Right lobe of liver (tissue), 6 donors: ENCODE data around the gene DHX29. TPM values are rescaled to one million over a fixed set of nuclear protein-coding genes. Genes with fewer than 3 reads are reported as not detected.

Experiments
- ATAC-seq, 4 donors: fragments of 200-7000 bp; cut with Tn5 transposase; one replicate each; pipeline ENCODE4 v1.9.1; 2020; ENCODE audit warnings: mild to moderate bottlenecking in 4 of 4, moderate library complexity in 4 of 4
- DNase-seq, 3 donors: peaks; one replicate each; pipeline ENCODE4 v3.0.0-alpha.2; 2020
- H3K27ac ChIP-seq, 3 donors: fragments of 200-600 bp; one replicate each; pipeline ENCODE4 v1.8.0; 2022
- H3K27me3 ChIP-seq, 2 donors: fragments of 200-600 bp; one replicate each; pipeline ENCODE4 v1.8.0; 2022
- H3K36me3 ChIP-seq, 4 donors: fragments of 200-600 bp; sonication (generic) in 1 of 4; one replicate each; pipeline versions ENCODE4 v1.5.1 to v1.8.0; 2017 to 2022; ENCODE audit warnings: control low read depth in 1 of 4
- H3K4me1 ChIP-seq, 4 donors: fragments of 200-600 bp; sonication (generic) in 1 of 4; one replicate each; pipeline versions ENCODE4 v1.5.1 to v1.8.0; 2017 to 2022; ENCODE audit warnings: control low read depth in 1 of 4
- H3K4me3 ChIP-seq, 3 donors: fragments of 200-600 bp; one replicate each; pipeline ENCODE4 v1.8.0; 2022
- H3K9me3 ChIP-seq, 4 donors: fragments of 200-600 bp; sonication (generic) in 1 of 4; one replicate each; pipeline versions ENCODE4 v1.5.1 to v1.8.0; 2017 to 2022; ENCODE audit warnings: control low read depth in 1 of 4
- POLR2A ChIP-seq: fragments of 450-650 bp; IDR thresholded peaks from one replicate; pipeline ENCODE4 v1.6.1; 2017; ENCODE audit warnings: antibody characterized with exemption, mild to moderate bottlenecking
- WGBS: methylation state at CpG from one replicate; pipeline ENCODE4 v1.1.6; 2018; ENCODE audit warnings: low coverage, low lambda C conversion rate; ENCODE audit not compliant: insufficient coverage; ENCODE audit errors: missing lambda C conversion rate; 5-methylcytosine and 5-hydroxymethylcytosine counted together
- intact Hi-C, 2 donors: fragments of 100-400 bp; cut with DNase I; formaldehyde crosslinking; loops; one replicate each; pipeline versions ENCODE4 v1.11.2 to v1.14.1; 2022
- total RNA-seq, 6 experiments: library from RNA; depleted of rRNA in 2 of 6; stranded (reverse); fragments of >200 nt in 2 of 6; fragmentation: NEBNext Ultra II Directional in 3 of 6; extraction: Animal tissue kit (Norgen Biotek cat#: 25700) in 3 of 6; gene quantifications; one replicate each; pipeline versions ENCODE4 v1.1.0 to v1.2.4, GENCODE V29; 2016 to 2023
- TF ChIP-seq, protein P1 (sequence below), 4 donors: fragments of 200-600 bp in 3 of 4; fragments of 450-650 bp in 1 of 4; IDR thresholded peaks; one replicate each; pipeline versions ENCODE4 v1.5.1 to v1.8.0; 2016 to 2022; ENCODE audit warnings: antibody characterized with exemption in 4 of 4, mild to moderate bottlenecking in 2 of 4
- donor health status: DM: no; HTN: yes; CAD: no.
- donor health status: DM: no; HTN: no; CAD: no.
- donor health status: DM: no; HTN: no; CAD: no.
- donor health status: DM: no; HTN: yes; CAD: no.
- donor health status: DM: no; HTN: yes; CAD: no.

Gene DHX29
- total RNA-seq, 6 experiments from 2014 or later, result 10.8 to 18.2 (median 14.7) TPM

DNA sequence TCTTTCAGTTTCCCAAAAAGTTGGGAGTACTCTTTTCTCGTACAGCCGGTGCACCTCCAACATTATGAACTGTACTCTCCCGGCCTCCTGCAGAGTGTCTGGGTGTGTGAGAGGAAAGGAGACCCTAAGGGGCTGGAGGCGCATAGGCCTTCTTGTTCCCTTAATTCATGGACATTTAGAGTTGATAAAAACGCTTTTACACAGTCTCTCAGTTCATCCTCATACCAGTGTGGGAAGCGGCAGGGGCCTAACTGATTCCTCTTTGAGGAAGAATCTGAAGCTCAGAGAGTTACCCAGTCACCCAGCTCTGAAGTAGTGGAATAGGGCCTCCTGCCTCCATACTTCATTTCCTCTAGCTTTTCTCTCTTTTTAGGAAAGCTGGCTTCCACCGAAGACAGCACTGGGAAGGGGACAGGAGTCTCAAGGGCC lies 83.7 kb downstream of the DHX29 start:
- Histone ChIP-seq H3K4me1 (peaks cover 0 to 24% (median 0%) of the 10 kb centered on the region in 4 donors), H3K9me3 (no peaks in the 10 kb centered on the region), H3K27me3 (peaks cover 0 to 77% of the 10 kb centered on the region in 2 donors), H3K36me3 (no peaks in the 10 kb centered on the region), H3K27ac (no peak overlapping the region), H3K4me3 (no peak overlapping the region)
- WGBS, result 50% methylated on average over 4 of the region's 7 CpGs
- DNase-seq, result no peak
- ATAC-seq, result no peak
- TF ChIP-seq, protein P1, sequence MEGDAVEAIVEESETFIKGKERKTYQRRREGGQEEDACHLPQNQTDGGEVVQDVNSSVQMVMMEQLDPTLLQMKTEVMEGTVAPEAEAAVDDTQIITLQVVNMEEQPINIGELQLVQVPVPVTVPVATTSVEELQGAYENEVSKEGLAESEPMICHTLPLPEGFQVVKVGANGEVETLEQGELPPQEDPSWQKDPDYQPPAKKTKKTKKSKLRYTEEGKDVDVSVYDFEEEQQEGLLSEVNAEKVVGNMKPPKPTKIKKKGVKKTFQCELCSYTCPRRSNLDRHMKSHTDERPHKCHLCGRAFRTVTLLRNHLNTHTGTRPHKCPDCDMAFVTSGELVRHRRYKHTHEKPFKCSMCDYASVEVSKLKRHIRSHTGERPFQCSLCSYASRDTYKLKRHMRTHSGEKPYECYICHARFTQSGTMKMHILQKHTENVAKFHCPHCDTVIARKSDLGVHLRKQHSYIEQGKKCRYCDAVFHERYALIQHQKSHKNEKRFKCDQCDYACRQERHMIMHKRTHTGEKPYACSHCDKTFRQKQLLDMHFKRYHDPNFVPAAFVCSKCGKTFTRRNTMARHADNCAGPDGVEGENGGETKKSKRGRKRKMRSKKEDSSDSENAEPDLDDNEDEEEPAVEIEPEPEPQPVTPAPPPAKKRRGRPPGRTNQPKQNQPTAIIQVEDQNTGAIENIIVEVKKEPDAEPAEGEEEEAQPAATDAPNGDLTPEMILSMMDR (IDR thresholded peaks at IDR 0.05), result no peak
- TF ChIP-seq POLR2A, result no peak
- intact Hi-C loops, result no loop called here

- H3K27me3 ChIP-seq, result peaks cover 0 to 75% of the 10 kb centered on the region in 2 donors
- TF ChIP-seq, protein P1 (IDR thresholded peaks at IDR 0.05), result no peak
- TF ChIP-seq POLR2A, result no peak
- ATAC-seq, result no peak
- H3K27ac ChIP-seq, result no peak overlapping the region
- H3K4me1 ChIP-seq, result peaks cover 0 to 24% (median 0%) of the 10 kb centered on the region in 4 donors
- no peaks in the 10 kb centered on the region for H3K36me3 ChIP-seq
- peak in 1 of 3 donors; percentile 19 for DNase-seq
- no peaks in the 10 kb centered on the region for H3K9me3 ChIP-seq
- intact Hi-C loops, result no loop called here
- H3K4me3 ChIP-seq, result no peak overlapping the region
- WGBS, result 12% methylated on average over 23 of the region's 61 CpGs
Measured at GRCh38 chr5:55222985-55223811, 84.3 kb downstream of the DHX29 start.

GRCh38 chr5:55222092-55222984 lies 85.2 kb downstream of the DHX29 start:
- TF ChIP-seq POLR2A, result no peak
- TF ChIP-seq, protein P1 (IDR thresholded peaks at IDR 0.05), result no peak
- no peak for ATAC-seq
- Histone ChIP-seq H3K4me3 (no peak overlapping the region), H3K4me1 (peaks cover 0 to 20% (median 0%) of the 10 kb centered on the region in 4 donors), H3K27ac (no peak overlapping the region), H3K36me3 (no peaks in the 10 kb centered on the region), H3K27me3 (peaks cover 0 to 75% of the 10 kb centered on the region in 2 donors), H3K9me3 (no peaks in the 10 kb centered on the region)
- intact Hi-C loops, result no loop called here
- WGBS, result 15% methylated on average over 26 of the region's 30 CpGs
- DNase-seq, result no peak

DNA sequence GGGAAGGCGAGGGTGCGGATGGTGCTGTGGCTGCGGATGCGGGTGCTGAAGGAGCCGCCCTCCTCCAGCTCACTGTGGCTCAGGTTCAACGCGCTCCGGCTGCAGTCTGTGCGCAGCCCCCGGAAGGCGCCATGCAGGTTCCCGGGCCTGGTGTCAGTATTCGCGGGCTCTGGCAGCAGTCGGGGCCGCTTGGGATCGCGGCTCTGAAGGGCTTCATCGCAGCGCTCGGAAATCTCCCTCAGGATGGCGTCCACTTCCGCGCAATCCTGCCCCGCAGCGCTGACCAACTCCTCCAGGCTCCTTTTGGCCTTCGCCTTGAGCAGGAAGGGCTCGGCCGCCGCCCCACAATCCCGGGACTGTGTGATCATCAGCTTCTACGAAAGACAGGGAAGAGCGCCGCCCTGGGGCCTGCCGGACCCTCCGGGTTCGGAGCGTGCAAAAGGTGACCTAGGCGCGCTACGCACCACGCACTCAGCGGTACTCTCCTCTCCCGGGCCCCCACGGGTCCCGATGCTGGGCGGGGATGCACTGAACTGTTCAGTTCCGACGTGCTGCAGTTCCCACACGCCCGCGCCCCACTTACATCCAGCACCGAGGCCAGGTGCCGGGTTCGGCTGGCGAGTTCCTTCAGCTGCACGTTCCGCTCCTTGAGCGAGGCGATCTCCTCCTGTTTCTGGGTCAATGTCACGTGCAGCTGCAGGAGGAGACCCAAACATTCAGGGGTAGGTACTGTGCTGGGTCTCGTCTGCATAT lies 86.9 kb downstream of the DHX29 start:
- peaks cover 0 to 58% of the 10 kb centered on the region in 2 donors for H3K27me3 ChIP-seq
- WGBS, result 4% methylated on average over 16 of the region's 62 CpGs

More for the DNA sequence above, 86.9 kb downstream of the DHX29 start:
- Histone ChIP-seq H3K36me3 (no peaks in the 10 kb centered on the region), H3K27ac (no peak overlapping the region), H3K4me1 (peaks cover 0 to 9% (median 0%) of the 10 kb centered on the region in 4 donors), H3K9me3 (no peaks in the 10 kb centered on the region), H3K4me3 (no peak overlapping the region)
- ATAC-seq (peak in 3 of 4 donors; percentile 25 to 38 (median 26)), DNase-seq (no peak)
- TF ChIP-seq, protein P1 (IDR thresholded peaks at IDR 0.05), result no peak
- TF ChIP-seq POLR2A, result no peak
- intact Hi-C loops, result no loop called here
